Rectal smooth muscle tissue (tissue), 1 donor: ENCODE data around the gene DPYSL5.
A peak's percentile ranks its signal among the peaks of the same experiment; 100 is the strongest.

Experiments used
- H3K27ac ChIP-seq: one replicate; pipeline ENCODE4 v1.7.0; 2013; ENCODE audit warnings: low read depth, low read length, inconsistent platforms
- H3K27me3 ChIP-seq: one replicate; pipeline ENCODE4 v1.7.0; 2013; ENCODE audit warnings: low read length; ENCODE audit not compliant: control insufficient read depth, insufficient read depth
- H3K36me3 ChIP-seq: one replicate; pipeline ENCODE4 v1.7.0; 2013; ENCODE audit warnings: low read length; ENCODE audit not compliant: control insufficient read depth, insufficient read depth
- H3K4me1 ChIP-seq: one replicate; pipeline ENCODE4 v1.7.0; 2013; ENCODE audit warnings: low read length; ENCODE audit not compliant: control insufficient read depth, insufficient read depth
- H3K4me3 ChIP-seq: one replicate; pipeline ENCODE4 v1.7.0; 2013; ENCODE audit warnings: low read length
- H3K9ac ChIP-seq: one replicate; pipeline ENCODE4 v1.7.0; 2013; ENCODE audit warnings: low read length

The DPYSL5 gene

GRCh38 chr2:26849056-26849999 lies 1.4 kb downstream of the DPYSL5 start:
- H3K9ac ChIP-seq, result no peak overlapping the region
- H3K27me3 ChIP-seq, result peaks cover 41% of the 10 kb centered on the region
- no peaks in the 10 kb centered on the region for H3K36me3 ChIP-seq
- peaks cover 4% of the 10 kb centered on the region for H3K4me1 ChIP-seq
- H3K27ac ChIP-seq, result no peak overlapping the region
- H3K4me3 ChIP-seq, result peak overlapping the region; percentile 46

DNA sequence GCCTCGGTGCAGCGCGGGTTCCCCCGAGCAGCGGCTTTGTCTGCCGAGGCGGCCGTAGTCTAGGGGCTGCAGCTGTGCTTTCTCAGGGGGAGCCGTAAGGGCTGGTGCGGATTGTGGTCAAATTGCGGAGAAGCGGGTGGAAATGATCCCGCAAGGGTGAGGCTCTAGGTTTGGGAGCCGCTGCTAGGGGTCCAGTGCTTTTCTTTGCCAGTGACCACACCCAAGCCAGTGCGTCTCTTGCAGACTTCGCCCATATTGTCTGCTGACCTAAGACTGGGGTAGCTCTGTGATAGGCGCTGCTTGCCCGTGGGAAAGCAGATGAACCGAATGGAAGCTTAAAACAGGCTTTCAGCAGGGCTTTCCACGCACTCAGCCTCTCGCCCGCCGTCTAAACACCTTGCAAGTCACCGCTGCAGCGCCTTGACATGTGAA lies 2.1 kb downstream of the DPYSL5 start:
- Histone ChIP-seq H3K4me3 (no peak overlapping the region), H3K27ac (no peak overlapping the region), H3K36me3 (no peaks in the 10 kb centered on the region), H3K9ac (no peak overlapping the region), H3K4me1 (peaks cover 4% of the 10 kb centered on the region), H3K27me3 (peaks cover 41% of the 10 kb centered on the region)

DNA sequence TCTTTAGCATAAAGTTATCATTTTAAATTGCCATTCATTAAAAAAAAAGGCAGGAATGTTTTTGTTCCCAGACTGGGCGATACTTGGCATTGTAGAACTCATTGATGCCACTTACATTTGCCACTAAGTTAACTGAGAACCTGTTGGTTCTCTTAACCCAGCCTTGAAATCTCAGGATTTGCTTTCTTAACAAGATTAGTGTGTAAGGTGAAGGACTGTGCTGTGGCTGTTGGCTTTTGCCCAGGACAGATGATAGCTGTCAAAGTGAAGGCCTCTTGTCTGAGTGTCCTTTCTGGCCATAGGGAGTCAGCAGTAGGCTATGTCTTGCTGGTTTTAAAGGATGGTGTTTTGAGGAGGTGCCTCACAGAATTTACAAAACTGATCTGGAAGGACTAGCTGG lies 2.6 kb downstream of the DPYSL5 start:
- Histone ChIP-seq H3K4me1 (peaks cover 4% of the 10 kb centered on the region), H3K27me3 (peaks cover 41% of the 10 kb centered on the region), H3K27ac (no peak overlapping the region), H3K9ac (no peak overlapping the region), H3K4me3 (no peak overlapping the region), H3K36me3 (no peaks in the 10 kb centered on the region)

GRCh38 chr2:26852405-26853306 lies 4.7 kb downstream of the DPYSL5 start:
- Histone ChIP-seq H3K27me3 (peaks cover 30% of the 10 kb centered on the region), H3K9ac (no peak overlapping the region), H3K36me3 (no peaks in the 10 kb centered on the region), H3K4me3 (no peak overlapping the region), H3K27ac (no peak overlapping the region), H3K4me1 (peaks cover 4% of the 10 kb centered on the region)

DNA sequence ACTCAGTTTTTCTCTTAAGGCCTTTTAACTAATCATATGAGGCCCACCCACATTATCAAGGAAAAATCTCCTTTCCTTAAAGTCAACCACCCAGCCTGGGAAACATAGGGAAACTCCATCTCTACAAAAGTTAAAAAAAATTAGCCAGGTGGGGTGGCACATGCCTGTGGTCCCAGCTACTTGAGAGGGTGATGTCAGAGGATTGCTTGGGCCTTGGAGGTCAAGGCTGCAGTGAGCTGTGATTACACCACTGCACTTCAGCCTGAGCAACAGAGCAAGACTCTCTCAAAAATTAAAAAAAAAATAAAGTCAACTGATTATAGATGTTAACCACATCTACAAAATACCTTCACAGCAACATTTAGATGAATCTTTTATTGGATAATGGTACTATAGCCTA lies 5.8 kb downstream of the DPYSL5 start:
- Histone ChIP-seq H3K9ac (no peak overlapping the region), H3K27ac (no peak overlapping the region), H3K4me1 (peaks cover 4% of the 10 kb centered on the region), H3K4me3 (no peak overlapping the region), H3K36me3 (no peaks in the 10 kb centered on the region), H3K27me3 (peaks cover 22% of the 10 kb centered on the region)

- H3K4me1 ChIP-seq, result peaks cover 2% of the 10 kb centered on the region
- H3K27me3 ChIP-seq, result peaks cover 16% of the 10 kb centered on the region
Observed at GRCh38 chr2:26854283-26854827, 6.4 kb downstream of the DPYSL5 start.

DNA sequence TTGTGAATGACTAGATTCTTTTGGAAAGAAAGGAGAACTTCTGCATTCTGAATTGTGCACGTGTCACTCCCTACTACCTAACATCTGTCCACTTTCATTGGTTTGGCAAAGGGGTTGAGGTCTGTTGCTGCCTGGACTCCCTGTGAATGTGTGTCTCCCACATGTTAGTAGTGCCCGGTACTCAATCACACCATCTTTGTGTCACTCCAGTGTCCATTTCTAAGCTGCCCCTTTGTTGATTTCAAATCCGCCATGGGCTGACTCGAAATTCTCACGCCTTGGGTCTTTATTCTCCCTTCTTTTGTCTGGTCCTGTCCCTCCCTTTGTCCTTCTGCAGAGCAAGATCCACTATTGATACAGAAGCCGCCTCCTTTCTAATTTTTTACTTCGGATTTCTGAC lies 7.5 kb downstream of the DPYSL5 start:
- Histone ChIP-seq H3K4me1 (no peaks in the 10 kb centered on the region), H3K4me3 (no peak overlapping the region), H3K27ac (no peak overlapping the region), H3K9ac (no peak overlapping the region), H3K27me3 (peaks cover 9% of the 10 kb centered on the region), H3K36me3 (no peaks in the 10 kb centered on the region)

More at GRCh38 chr2:26854283-26854827, 6.4 kb downstream of the DPYSL5 start:
- no peak overlapping the region for H3K4me3 ChIP-seq
- no peak overlapping the region for H3K9ac ChIP-seq
- H3K27ac ChIP-seq, result no peak overlapping the region
- no peaks in the 10 kb centered on the region for H3K36me3 ChIP-seq

DNA sequence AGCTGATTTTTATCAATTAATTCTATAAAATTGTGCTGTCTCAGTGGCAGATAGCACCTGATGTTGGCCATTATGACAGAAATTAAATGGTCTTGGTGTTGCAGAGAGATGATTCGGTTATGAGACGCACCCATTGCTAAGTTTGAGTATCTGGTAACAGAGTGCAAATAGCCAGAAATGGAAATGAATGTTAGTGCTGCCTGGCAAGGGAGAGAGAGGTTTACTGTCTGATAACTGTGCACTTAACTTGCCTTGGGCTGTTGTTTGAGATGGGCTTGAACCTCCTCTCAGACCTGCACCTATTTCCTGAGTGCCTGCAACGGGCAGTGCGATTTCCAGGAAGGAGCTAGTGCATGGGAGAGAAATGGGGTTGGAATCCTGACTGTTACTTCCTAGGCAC lies 11.7 kb downstream of the DPYSL5 start:
- peaks cover 3% of the 10 kb centered on the region for H3K27me3 ChIP-seq
- H3K4me3 ChIP-seq, result no peak overlapping the region
- H3K4me1 ChIP-seq, result no peaks in the 10 kb centered on the region
- H3K36me3 ChIP-seq, result no peaks in the 10 kb centered on the region
- no peak overlapping the region for H3K9ac ChIP-seq
- no peak overlapping the region for H3K27ac ChIP-seq

DNA sequence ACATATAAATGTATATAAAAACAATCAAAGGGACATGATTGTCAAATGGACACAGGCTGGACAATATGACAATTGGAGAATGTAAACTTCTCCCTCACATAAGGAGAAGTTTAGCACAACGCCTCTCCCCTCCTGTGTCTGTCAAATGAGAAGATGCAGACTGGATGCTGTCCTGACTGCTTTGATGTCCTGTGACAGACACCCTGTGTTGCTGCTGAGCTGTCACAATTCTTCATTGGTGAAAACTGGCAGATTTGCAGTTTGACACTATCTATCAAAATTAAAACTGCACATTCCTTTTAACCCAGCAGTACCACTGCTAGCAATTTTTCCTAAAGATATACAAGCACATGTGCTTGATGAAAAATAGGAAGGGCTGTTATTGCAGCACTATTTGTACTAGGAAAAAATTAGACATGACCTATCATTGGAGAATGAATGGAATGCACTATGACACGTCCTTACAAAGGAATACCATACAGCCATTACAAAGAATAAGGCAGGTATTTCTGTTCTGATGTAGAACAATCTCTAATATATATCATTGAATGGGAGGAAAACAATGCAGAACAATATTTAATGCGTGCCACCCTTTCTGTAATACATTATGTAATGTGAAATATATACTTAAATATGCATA lies 12.4 kb downstream of the DPYSL5 start:
- no peak overlapping the region for H3K4me3 ChIP-seq
- peaks cover 3% of the 10 kb centered on the region for H3K27me3 ChIP-seq
- no peak overlapping the region for H3K27ac ChIP-seq
- H3K4me1 ChIP-seq, result no peaks in the 10 kb centered on the region
- no peak overlapping the region for H3K9ac ChIP-seq
- H3K36me3 ChIP-seq, result no peaks in the 10 kb centered on the region

DNA sequence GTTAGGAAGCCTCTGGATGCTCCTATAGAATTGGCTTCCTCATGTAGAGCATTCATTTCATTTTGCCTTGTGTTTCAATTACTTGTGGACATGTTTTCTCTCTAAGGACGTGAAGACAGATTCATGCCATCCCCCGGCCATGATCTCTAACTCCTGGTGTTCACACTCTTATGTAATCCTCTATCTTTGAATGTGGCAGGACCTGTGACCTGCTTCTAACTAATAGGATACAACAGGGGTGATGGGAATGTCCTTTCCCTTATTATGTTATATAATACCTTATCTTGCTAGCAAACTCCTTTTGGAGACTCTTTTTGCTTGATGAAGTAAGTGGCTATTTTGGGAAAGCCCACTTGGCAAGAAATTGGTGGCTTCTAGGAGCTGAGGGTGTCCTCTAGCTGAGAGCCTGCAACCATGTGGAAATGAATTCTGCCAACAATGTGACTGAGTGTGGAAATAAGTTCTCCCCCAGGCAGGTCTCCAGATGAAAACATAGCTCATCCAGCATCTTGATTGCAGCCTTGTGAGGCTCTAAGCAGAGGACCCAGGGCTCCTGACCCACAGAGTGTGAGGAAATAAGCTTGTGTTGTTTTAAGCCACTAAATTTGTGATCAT lies 13.8 kb downstream of the DPYSL5 start:
- Histone ChIP-seq H3K4me1 (no peaks in the 10 kb centered on the region), H3K27me3 (peaks cover 3% of the 10 kb centered on the region), H3K4me3 (no peak overlapping the region), H3K9ac (no peak overlapping the region), H3K27ac (no peak overlapping the region), H3K36me3 (no peaks in the 10 kb centered on the region)

GRCh38 chr2:26864226-26864625 lies 16.3 kb downstream of the DPYSL5 start:
- no peaks in the 10 kb centered on the region for H3K36me3 ChIP-seq
- H3K27me3 ChIP-seq, result peaks cover 3% of the 10 kb centered on the region
- no peak overlapping the region for H3K27ac ChIP-seq
- H3K4me1 ChIP-seq, result no peaks in the 10 kb centered on the region
- no peak overlapping the region for H3K4me3 ChIP-seq
- H3K9ac ChIP-seq, result no peak overlapping the region
